ENCODE results near the gene PDXK.

- no peak for TF ChIP-seq CTCF (IDR thresholded peaks at IDR 0.05; ENCODE audit: poor library complexity)
- TF ChIP-seq EZH2 (IDR thresholded peaks at IDR 0.05; ENCODE audit: borderline replicate concordance): no peak
Observed at GRCh38 chr21:43719748-43720538, 1.0 kb downstream of the PDXK start.
